GM19240 (cell line): ENCODE data around the gene ZNF516.

ENCODE experiments used
- DNase-seq: peaks from one replicate; pipeline ENCODE4 v3.0.0; 2011; ENCODE audit warnings: low spot score; ENCODE audit not compliant: insufficient read length

Gene ZNF516

DNA sequence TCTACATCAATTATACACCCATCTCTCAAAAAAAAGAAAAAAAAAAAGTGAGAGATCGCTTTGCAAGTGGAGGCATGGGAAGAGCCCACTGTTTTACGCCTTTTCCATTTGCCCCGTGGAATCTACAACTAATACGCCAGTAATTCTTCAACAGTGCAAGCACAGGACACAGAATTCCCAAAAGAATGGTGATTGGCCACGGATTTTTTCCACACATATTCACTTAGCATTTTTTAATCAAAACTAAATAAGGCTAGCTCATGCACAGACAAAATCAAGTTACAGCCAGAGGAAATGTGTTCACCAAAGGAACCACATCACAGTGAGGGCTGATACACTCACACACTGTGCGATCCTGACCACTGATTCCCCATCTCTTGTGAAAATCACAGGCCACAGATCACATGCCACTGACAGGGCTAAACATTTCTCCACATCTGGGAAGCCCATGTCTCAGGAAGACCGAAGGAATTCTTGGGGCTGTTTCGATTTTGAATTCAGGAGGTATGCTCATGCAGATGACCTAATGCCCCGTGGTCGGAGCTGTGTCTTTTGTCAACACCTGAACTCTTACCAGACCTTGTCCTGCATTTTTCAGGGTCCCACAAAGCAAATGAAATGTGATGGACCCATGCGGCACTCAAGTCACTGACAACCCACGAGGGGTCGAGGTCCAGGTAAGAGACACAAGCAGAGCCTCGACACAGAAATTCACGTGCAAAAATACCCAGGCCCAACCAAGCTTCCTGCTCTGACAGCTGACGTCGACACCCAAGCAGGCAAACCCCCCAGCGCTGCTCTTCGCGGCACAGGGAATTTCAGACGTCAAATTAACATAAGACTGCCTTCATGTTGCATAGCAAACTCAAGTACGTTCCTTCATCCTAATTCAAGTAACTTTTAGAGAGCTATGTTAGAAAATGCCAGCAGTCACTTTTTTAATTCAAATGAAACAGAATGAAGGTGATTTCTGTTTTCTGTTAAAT is 69.6 kb downstream of the ZNF516 start:
- DNase-seq, result no peak

GRCh38 chr18:76422838-76423237 is 72.2 kb downstream of the ZNF516 start:
- no peak for DNase-seq

DNA sequence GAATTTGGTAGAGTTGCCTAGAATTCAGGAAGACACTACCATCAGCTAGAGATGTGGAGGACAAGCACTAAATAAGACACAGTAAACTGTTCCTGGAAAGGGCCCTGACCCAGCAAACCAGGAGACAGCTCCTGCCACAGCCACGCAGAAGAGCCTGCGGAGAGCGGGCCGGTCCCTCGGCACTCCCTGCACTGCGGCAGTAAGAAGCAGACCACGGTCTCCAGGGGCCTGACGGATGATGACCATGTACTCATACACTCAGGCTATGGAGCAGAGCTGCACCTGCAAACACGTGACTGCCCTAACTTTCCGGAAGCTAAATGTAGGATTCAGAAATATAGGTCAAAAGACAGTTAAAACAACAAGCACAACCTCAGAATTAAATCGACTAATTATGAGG is 72.9 kb downstream of the ZNF516 start:
- no peak for DNase-seq

DNA sequence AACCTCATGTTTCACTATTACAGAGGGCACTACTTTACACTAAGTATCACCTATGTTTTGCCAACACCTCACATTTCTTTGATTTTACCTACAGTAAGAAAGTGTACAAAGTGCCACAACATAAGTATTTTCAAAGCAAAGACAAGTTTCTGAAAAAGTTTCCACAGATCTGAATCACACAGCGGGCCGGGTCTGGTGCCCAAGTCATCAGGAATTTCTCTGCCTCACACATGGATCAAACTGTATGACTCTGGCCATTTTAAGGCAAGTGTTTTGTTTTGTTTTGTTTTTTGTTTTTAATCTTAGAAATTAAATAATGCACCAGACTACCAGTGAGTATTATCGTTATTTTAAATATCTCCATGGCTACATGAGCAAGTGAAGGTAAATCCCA is 73.4 kb downstream of the ZNF516 start:
- DNase-seq, result no peak

DNA sequence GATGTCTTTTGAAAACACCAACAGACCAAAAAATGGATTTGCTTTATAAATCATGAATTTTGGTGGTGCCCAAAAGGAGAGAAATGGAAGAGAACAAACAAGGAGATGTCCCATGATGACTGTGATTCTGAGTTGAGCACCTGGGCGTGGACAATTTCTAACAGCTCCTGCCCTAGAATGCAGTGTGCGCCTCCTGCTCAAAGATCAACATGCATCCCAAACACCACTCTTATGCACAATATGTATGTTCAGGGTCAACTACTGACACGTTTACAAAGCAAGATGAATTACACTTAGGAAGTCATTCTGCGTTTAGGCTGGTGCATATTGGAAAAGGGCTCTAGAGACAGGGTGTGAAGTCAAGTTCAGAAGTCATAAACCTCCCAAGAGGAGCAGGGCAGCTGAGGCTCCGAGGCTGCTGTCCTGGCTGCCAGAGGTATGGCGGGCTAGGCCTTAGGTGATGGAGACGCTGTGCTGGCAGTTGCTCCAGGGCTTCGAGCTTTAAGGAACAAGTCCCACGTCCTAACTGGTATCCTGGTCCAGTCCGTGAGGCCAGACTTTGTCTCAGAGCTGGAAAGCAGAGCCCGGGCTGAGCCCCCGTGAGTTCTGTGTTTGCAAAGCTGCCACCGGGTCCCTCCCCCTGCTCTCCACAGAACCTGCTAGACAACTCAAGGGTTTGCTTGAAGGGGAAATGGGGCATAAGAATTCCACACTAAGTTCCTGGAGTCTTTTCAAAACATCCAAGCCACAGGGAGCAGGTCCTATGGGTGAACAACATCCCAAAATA is 74.0 kb downstream of the ZNF516 start:
- DNase-seq, result no peak

DNA sequence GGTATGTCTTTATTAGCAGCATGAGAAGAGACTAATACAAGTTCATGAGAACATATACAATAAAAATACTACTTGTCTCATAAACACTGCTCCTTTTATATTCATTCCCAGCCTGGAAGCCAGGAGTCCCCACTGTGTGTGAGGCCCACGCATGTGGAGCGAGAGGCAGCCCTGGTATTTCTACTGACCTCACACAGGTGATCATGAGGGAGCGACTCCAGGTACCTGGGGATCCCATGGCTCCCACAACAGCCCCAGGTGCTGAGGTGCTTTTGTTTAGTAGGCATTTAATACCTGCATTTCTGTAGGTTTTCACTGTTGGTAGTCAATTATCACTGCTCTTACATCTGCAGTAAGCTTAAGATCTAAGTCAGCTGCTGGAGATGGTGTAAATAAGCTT is 75.2 kb downstream of the ZNF516 start:
- DNase-seq, result no peak

GRCh38 chr18:76416911-76417310 is 78.1 kb downstream of the ZNF516 start:
- DNase-seq, result no peak

DNA sequence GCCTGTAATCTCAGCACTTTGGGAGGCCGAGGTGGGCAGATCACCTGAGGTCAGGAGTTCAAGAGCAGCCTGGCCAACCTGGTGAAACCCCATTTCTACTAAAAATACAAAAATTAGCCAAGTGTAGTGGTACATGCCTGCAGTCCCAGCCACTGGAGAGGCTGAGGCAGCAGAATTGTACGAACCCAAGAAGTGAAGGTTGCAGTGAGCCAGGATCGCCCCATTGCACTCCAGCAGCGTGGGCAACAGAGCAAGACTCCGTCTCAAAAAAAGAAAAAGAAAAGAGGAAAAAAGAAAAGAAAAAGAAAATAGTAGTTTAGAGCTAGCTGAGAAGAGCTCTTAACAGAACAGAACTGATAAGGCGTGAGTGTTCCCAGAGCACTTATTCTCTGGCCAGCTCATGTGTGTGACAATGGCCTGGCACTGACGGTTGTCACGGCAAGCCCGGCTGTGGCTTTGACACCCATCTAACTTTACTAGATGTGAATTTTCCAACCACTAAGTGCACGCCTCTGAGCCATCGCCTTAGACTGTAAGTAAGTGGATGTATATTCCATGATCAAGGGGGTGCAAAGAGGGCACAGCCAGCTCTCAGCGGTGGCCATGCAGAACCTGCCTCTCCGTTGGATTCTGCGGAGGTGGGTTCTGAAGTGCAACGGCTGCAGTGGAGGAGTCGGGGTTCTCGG is 80.0 kb downstream of the ZNF516 start:
- DNase-seq, result no peak

- no peak for DNase-seq
Observed at GRCh38 chr18:76412818-76413565, 82.0 kb downstream of the ZNF516 start.

DNA sequence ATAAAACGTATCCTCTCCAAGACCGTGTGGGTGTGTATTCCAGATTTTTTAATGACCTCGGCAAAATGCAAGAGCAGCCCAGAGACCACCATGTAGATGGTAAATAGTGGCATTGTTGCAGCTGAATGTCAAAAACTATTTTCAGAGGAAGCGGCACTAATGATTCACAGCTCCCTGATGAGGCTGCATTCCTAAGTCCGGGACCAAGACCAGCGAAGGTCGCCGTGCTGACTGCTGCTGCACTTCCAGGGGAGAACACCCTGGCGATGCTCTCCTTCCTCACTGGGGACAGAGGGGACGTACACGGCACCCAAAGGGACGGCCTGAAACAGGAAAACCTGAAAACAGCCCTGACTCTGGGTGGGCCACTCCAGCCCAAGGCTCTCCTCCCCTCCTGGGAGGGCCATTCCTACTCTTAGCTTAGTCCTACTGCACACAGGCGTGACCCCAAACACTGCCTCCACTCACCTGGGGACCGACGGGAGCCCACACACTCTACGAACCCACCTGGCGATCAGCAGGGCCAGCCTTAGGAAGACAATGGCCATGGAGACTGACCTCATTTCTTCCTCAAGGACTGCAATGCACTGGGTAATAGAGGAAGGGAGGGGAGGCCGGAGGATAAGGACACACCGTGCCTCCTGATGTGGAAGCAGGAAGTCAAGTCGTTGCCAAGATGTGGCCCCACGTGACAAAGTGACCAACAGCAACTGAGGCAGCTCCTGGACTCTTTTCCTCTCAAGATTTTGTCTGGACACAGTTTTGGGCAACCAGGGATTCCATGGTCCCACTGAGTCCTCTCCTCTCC is 82.8 kb downstream of the ZNF516 start:
- DNase-seq, result no peak

DNA sequence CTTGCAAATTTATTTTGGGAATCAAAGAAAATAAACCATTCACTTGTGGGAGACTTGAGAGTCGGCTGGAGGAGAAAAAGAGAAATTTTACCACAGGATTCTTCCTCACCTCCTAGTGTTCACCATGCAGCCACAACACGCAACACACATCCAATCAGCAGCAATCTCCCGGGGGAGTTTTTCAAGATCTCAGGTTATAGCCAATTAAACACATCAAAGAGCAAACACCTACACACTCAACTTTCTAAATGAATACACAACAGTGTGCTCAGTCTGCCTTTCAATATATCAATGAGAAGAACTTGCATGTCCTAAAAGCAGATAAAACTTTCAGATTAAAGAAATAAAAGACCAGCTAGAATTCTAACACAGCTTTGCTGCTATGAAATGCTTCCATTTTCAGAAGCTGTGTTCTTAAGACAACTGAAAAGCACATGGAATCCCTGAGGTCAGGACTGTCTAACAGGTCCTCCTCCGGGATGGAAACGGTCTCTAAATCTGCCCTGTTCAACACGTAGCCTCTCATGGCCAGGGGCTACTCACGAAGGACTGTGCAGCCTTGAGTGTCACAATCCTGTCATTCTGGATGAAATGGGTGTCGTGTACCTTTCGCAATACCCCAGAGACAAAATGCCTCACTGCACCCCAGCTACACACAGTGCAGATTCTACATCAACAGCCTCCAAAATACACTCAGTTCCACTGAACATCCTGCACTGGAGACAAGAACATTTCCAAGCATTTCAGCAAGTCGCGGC is 84.2 kb downstream of the ZNF516 start:
- no peak for DNase-seq

DNA sequence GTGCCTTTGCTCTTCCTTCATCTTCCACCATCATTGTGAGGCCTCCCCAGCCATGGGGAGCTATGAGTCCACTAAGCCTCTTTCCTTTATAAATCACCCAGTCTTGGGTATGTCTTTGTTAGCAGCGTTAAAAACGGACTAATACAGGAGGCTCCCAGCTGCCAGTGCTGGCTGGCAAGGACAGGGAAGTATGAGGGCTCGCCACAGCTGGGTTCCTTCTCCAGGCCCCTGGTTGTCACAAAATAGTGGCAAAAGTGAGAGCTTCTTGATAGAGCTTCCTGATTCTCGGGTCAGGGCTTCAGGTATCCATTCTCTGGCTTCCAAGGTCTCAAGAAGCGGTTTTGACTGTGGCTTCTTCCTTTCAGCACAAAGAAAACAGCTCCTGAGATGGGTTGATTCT is 85.0 kb downstream of the ZNF516 start:
- no peak for DNase-seq

GRCh38 chr18:76408480-76409067 is 86.5 kb downstream of the ZNF516 start:
- DNase-seq, result no peak

DNA sequence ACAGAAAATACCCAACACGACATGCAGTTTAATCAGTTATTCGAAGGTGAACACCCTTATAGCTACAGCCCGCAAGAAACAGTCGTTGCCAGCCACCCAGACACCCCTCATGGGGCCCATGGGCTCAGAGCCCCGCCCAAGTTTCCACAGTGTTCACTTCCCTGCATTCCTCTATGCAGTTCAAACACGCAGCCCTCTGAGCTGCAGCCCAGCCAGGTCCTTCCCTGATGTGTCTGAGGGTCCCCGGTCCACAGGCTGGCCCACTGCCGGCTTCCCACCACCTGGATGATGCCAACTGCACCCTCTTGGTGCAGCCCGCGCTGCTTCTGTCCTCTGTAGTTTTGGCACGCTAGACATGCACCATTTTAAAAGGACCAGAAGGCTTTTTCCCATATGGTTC is 87.4 kb downstream of the ZNF516 start:
- no peak for DNase-seq

GRCh38 chr18:76406791-76407190 is 88.3 kb downstream of the ZNF516 start:
- no peak for DNase-seq

DNA sequence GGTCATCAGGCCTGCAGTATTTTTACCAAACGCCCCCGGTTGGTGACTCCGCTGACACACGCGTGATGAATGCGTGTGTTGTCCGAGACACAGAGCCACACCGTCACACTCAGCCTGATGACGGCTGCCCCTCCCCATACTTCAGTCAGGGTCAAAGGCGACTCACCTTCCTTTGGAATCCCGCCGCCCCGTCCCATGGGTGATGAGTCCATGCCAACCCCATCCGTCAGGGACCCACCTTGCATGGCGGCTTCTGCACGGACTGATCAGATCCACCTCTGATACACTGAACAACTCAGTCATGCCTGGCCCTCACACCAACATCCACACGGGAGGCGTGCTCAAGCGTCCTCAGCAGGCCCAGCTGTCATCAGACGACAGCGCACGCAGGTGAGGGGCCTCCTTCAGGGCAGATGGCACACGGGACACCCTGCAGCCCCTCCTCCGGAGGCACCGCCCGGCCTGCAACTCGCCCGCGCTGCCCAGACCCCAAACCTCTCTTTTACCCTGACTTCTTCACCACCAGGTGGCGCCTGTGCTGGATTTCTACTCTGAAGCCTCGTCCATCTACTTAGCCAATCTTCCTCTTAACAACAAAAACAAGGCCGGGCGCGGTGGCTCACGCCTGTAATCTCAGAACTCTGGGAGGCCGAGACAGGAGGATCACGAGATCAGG is 89.2 kb downstream of the ZNF516 start:
- DNase-seq, result no peak

- DNase-seq, result no peak
Observed at GRCh38 chr18:76405280-76405679, 89.8 kb downstream of the ZNF516 start.

- DNase-seq, result no peak
Observed at GRCh38 chr18:76404345-76404831, 90.7 kb downstream of the ZNF516 start.
